ENCODE results near the gene LAMA2. TPM values are rescaled to one million over a fixed set of nuclear protein-coding genes. Genes with fewer than 3 reads are reported as not detected.

The LAMA2 gene
- total RNA-seq, 1 donor from 2014 or later = 18.0 TPM

- peaks cover 6% of the 10 kb centered on the region for H3K27me3 Mint-ChIP-seq (ENCODE audit: unreplicated experiment)
- DNase-seq (ENCODE audit: extremely low spot score, unreplicated experiment) = no peak
- H3K4me1 Mint-ChIP-seq (ENCODE audit: unreplicated experiment) = no peaks in the 10 kb centered on the region
- H3K36me3 Mint-ChIP-seq (ENCODE audit: unreplicated experiment) = no peaks in the 10 kb centered on the region
- TF ChIP-seq, protein P1, sequence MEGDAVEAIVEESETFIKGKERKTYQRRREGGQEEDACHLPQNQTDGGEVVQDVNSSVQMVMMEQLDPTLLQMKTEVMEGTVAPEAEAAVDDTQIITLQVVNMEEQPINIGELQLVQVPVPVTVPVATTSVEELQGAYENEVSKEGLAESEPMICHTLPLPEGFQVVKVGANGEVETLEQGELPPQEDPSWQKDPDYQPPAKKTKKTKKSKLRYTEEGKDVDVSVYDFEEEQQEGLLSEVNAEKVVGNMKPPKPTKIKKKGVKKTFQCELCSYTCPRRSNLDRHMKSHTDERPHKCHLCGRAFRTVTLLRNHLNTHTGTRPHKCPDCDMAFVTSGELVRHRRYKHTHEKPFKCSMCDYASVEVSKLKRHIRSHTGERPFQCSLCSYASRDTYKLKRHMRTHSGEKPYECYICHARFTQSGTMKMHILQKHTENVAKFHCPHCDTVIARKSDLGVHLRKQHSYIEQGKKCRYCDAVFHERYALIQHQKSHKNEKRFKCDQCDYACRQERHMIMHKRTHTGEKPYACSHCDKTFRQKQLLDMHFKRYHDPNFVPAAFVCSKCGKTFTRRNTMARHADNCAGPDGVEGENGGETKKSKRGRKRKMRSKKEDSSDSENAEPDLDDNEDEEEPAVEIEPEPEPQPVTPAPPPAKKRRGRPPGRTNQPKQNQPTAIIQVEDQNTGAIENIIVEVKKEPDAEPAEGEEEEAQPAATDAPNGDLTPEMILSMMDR (IDR thresholded peaks at IDR 0.05) = no peak
- H3K27ac Mint-ChIP-seq (ENCODE audit: unreplicated experiment) = no peak overlapping the region
- no peaks in the 10 kb centered on the region for H3K9me3 Mint-ChIP-seq (ENCODE audit: unreplicated experiment)
- no peak overlapping the region for H3K4me3 Mint-ChIP-seq (ENCODE audit: unreplicated experiment)
Measured at GRCh38 chr6:129432738-129433137, 549.8 kb downstream of the LAMA2 start.

DNA sequence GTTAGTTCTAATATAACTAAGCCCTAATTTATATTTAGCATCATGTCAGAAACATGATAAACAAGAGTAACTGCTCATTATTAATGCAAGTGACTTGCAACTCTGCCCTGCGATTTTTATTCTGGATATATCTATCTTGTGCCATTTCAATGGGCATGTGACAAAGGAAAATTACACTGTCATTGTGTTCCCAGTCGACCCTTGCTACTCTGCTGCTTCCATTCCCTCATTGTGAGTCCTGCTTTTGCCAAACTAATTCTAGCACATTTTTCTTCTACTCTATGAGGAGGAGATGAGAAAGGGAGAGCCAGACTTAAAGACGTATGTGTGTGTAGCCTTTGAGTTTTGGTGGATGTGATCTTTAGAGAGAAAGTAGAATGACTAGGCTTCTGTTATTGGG is 551.2 kb downstream of the LAMA2 start:
- TF ChIP-seq, protein P1 (IDR thresholded peaks at IDR 0.05) = no peak
- H3K27ac Mint-ChIP-seq (ENCODE audit: unreplicated experiment) = no peak overlapping the region
- H3K9me3 Mint-ChIP-seq (ENCODE audit: unreplicated experiment) = no peaks in the 10 kb centered on the region
- no peak overlapping the region for H3K4me3 Mint-ChIP-seq (ENCODE audit: unreplicated experiment)
- H3K27me3 Mint-ChIP-seq (ENCODE audit: unreplicated experiment) = peaks cover 6% of the 10 kb centered on the region
- no peaks in the 10 kb centered on the region for H3K4me1 Mint-ChIP-seq (ENCODE audit: unreplicated experiment)
- no peaks in the 10 kb centered on the region for H3K36me3 Mint-ChIP-seq (ENCODE audit: unreplicated experiment)
- DNase-seq (ENCODE audit: extremely low spot score, unreplicated experiment) = no peak

- Mint-ChIP-seq H3K36me3 (ENCODE audit: unreplicated experiment) (no peaks in the 10 kb centered on the region), H3K27ac (ENCODE audit: unreplicated experiment) (no peak overlapping the region), H3K4me1 (ENCODE audit: unreplicated experiment) (no peaks in the 10 kb centered on the region), H3K9me3 (ENCODE audit: unreplicated experiment) (no peaks in the 10 kb centered on the region), H3K4me3 (ENCODE audit: unreplicated experiment) (no peak overlapping the region), H3K27me3 (ENCODE audit: unreplicated experiment) (no peaks in the 10 kb centered on the region)
- DNase-seq (ENCODE audit: extremely low spot score, unreplicated experiment) = no peak
- TF ChIP-seq, protein P1 (IDR thresholded peaks at IDR 0.05) = no peak
Measured at GRCh38 chr6:129440691-129441090, 557.8 kb downstream of the LAMA2 start.

DNA sequence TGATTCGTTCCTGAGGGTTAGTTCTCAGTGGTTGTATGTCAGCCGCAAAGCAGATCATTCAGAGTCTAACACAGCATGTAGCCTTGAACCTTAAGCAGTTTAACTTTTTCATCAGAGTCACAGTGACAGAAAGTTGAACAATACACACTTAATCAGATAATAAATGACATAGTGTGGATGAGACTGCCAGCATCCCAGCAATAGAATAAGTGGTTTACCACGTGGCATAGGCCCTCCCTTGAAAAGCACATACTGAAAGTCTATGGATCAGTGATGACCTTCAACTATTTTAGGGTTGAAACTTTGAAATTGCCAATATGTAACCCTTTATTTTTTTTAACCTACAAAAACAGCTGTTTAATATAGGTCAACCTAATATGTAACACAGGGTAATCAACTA is 561.7 kb downstream of the LAMA2 start:
- H3K27me3 Mint-ChIP-seq (ENCODE audit: unreplicated experiment) = no peaks in the 10 kb centered on the region
- H3K4me1 Mint-ChIP-seq (ENCODE audit: unreplicated experiment) = no peaks in the 10 kb centered on the region
- no peak overlapping the region for H3K4me3 Mint-ChIP-seq (ENCODE audit: unreplicated experiment)
- TF ChIP-seq, protein P1 (IDR thresholded peaks at IDR 0.05) = no peak
- H3K9me3 Mint-ChIP-seq (ENCODE audit: unreplicated experiment) = no peaks in the 10 kb centered on the region
- DNase-seq (ENCODE audit: extremely low spot score, unreplicated experiment) = no peak
- no peaks in the 10 kb centered on the region for H3K36me3 Mint-ChIP-seq (ENCODE audit: unreplicated experiment)
- no peak overlapping the region for H3K27ac Mint-ChIP-seq (ENCODE audit: unreplicated experiment)

- Mint-ChIP-seq H3K4me1 (ENCODE audit: unreplicated experiment) (no peaks in the 10 kb centered on the region), H3K9me3 (ENCODE audit: unreplicated experiment) (no peaks in the 10 kb centered on the region), H3K36me3 (ENCODE audit: unreplicated experiment) (no peaks in the 10 kb centered on the region), H3K27me3 (ENCODE audit: unreplicated experiment) (no peaks in the 10 kb centered on the region), H3K27ac (ENCODE audit: unreplicated experiment) (no peak overlapping the region), H3K4me3 (ENCODE audit: unreplicated experiment) (no peak overlapping the region)
- TF ChIP-seq, protein P1 (IDR thresholded peaks at IDR 0.05) = no peak
- DNase-seq (ENCODE audit: extremely low spot score, unreplicated experiment) = no peak
Measured at GRCh38 chr6:129446272-129447197, 563.6 kb downstream of the LAMA2 start.

Measured in osteocyte (in vitro differentiated cells).